HG02623 (cell line): ENCODE measurements around the gene CHCHD6.

Source experiments
- ATAC-seq: cut with Tn5 transposase; IDR thresholded peaks from one replicate; pipeline ENCODE4 v1.9.1; 2021; ENCODE audit warnings: moderate library complexity; ENCODE audit not compliant: unreplicated experiment

Gene CHCHD6

GRCh38 chr3:126817781-126818180 is 113.7 kb downstream of the CHCHD6 start:
- no peak for ATAC-seq

GRCh38 chr3:126818400-126819095 is 114.5 kb downstream of the CHCHD6 start:
- ATAC-seq, result no peak

GRCh38 chr3:126826693-126827092 is 122.7 kb downstream of the CHCHD6 start:
- ATAC-seq, result no peak

GRCh38 chr3:126827121-126827520 is 123.1 kb downstream of the CHCHD6 start:
- ATAC-seq, result no peak

GRCh38 chr3:126828306-126828705 is 124.3 kb downstream of the CHCHD6 start:
- no peak for ATAC-seq

- no peak for ATAC-seq
Observed at GRCh38 chr3:126832933-126833332, 128.9 kb downstream of the CHCHD6 start.

- ATAC-seq, result no peak
Observed at GRCh38 chr3:126834596-126835471, 130.8 kb downstream of the CHCHD6 start.

- no peak for ATAC-seq
Observed at GRCh38 chr3:126835472-126836219, 131.6 kb downstream of the CHCHD6 start.

- no peak for ATAC-seq
Observed at GRCh38 chr3:126836220-126836860, 132.3 kb downstream of the CHCHD6 start.

GRCh38 chr3:126837773-126838172 is 133.7 kb downstream of the CHCHD6 start:
- no peak for ATAC-seq

GRCh38 chr3:126845920-126846715 is 142.1 kb downstream of the CHCHD6 start:
- no peak for ATAC-seq

GRCh38 chr3:126847061-126847460 is 143.0 kb downstream of the CHCHD6 start:
- no peak for ATAC-seq

- ATAC-seq, result no peak
Observed at GRCh38 chr3:126848991-126849390, 145.0 kb downstream of the CHCHD6 start.

GRCh38 chr3:126849768-126850167 is 145.7 kb downstream of the CHCHD6 start:
- no peak for ATAC-seq

- no peak for ATAC-seq
Observed at GRCh38 chr3:126850370-126851085, 146.5 kb downstream of the CHCHD6 start.

- no peak for ATAC-seq
Observed at GRCh38 chr3:126851382-126851781, 147.3 kb downstream of the CHCHD6 start.

GRCh38 chr3:126851934-126852333 is 147.9 kb downstream of the CHCHD6 start:
- no peak for ATAC-seq

- ATAC-seq, result no peak
Observed at GRCh38 chr3:126852511-126852910, 148.5 kb downstream of the CHCHD6 start.

GRCh38 chr3:126854666-126855065 is 150.6 kb downstream of the CHCHD6 start:
- ATAC-seq, result no peak

- ATAC-seq, result no peak
Observed at GRCh38 chr3:126855374-126855773, 151.3 kb downstream of the CHCHD6 start.
